H1 (cell line): Measurements from ENCODE around the gene ORC6. TPM values are rescaled to one million over a fixed set of nuclear protein-coding genes. Genes with fewer than 3 reads are reported as not detected.

Experiments
- ATF3 ChIP-seq: IDR thresholded peaks from 2 replicates; pipeline ENCODE4 v1.6.1; 2011; ENCODE audit warnings: low read depth, mild to moderate bottlenecking, low read length; ENCODE audit not compliant: insufficient read depth
- CHD7 ChIP-seq: fragments of 300-600 bp; sonication (generic); IDR thresholded peaks from 2 replicates; pipeline ENCODE4 v1.7.1; 2012; ENCODE audit warnings: low read length, moderate library complexity, mild to moderate bottlenecking, inconsistent platforms; ENCODE audit not compliant: insufficient replicate concordance
- GTF2F1 ChIP-seq: IDR thresholded peaks from 2 replicates; pipeline ENCODE4 v1.6.1; 2012; ENCODE audit warnings: low read depth, low read length, improper control_type of control experiment, borderline replicate concordance
- NANOG ChIP-seq: IDR thresholded peaks from 2 replicates; pipeline ENCODE4 v1.6.1; 2011; ENCODE audit warnings: low read length, low read depth, mild to moderate bottlenecking, inconsistent platforms; ENCODE audit not compliant: insufficient read depth, poor library complexity, severe bottlenecking
- SP2 ChIP-seq: IDR thresholded peaks from 2 replicates; pipeline ENCODE4 v1.6.1; 2012; ENCODE audit warnings: mild to moderate bottlenecking, low read length, inconsistent platforms
- polyA plus RNA-seq, 7 experiments: library from polyadenylated mRNA; depleted of rRNA in 3 of 7; stranded (reverse) in 5 of 7; unstranded in 2 of 7; fragments of >200 nt in 5 of 7; fragments of 200-250 nt in 2 of 7; gene quantifications; 1 replicate in 5 of 7; 2 replicates in 1 of 7; 4 replicates in 1 of 7; pipeline versions ENCODE4 v1.2.1 to v1.2.3, GENCODE V29; 2011 to 2013; ENCODE audit warnings: missing spikeins in 2 of 7, mixed read lengths in 2 of 7
- total RNA-seq: library from RNA; stranded (reverse); fragmentation: NEBNext Ultra II Directional; extraction: Animal tissue kit (Norgen Biotek cat#: 25700); gene quantifications from 2 replicates; pipeline ENCODE4 v1.2.1, GENCODE V29; 2021

ORC6 gene
- total and polyA plus RNA-seq, 2 of the 8 experiments (the other 6 are each of a cell fraction or from before 2014, with no cell fraction given): 41.8 to 67.4 TPM

GRCh38 chr16:46696957-46697356 lies 7.5 kb downstream of the ORC6 start (continued):
- TF ChIP-seq CHD7 (no peak), GTF2F1 (no peak), ATF3 (no peak), NANOG (no peak), SP2 (no peak)
